A549 treated with dexamethasone at 1 μM for 4 hours (cell line): ENCODE data around the gene LGALS8. TPM values are rescaled to one million over a fixed set of nuclear protein-coding genes. Genes with fewer than 3 reads are reported as not detected.

Experiments
- total RNA-seq: library from RNA; stranded (reverse); fragments of 200-300 nt; extraction: Qiagen RNA extraction; gene quantifications from 5 replicates; pipeline ENCODE4 v1.2.3, GENCODE V29; 2022

LGALS8 gene
- total RNA-seq, result 28.6 to 36.8 TPM (median 34.1 TPM) in 5 replicates

DNA sequence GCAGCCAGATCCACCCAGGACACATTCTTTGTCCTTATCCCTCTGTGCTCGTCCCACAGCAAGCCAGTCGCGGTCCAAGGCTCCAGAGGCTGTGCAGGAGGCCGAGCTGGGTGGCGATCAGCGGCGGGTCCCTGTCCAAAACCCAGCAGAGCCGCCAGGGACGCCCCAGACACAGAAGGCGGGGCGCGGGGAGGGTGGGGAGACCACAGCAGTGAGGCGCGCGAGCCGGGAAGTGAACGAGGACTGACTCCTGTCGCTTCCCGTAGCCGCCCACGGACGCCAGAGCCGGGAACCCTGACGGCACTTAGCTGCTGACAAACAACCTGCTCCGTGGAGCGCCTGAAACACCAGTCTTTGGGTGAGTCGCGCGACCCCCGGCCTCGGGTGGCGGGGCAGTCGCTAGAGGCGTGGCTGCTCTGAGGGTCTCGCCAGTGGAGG is at the start of gene LGALS8:
TSS of gene LGALS8 (plus strand) at position 279 of the 438 bp plus-strand sequence. CDS start 2,089 bp downstream, outside the sequence.

Other genes with a start within 250 kb of the LGALS8 start
- gene ERO1B, start 242.0 kb upstream of the LGALS8 start, total RNA-seq, result 2.7 to 3.1 TPM (median 2.9 TPM) in 5 replicates
- gene EDARADD, start 129.7 kb upstream of the LGALS8 start, total RNA-seq, result 3.1 to 4.0 TPM (median 3.7 TPM) in 5 replicates
- gene HEATR1, start 80.5 kb downstream of the LGALS8 start, total RNA-seq, result 20.0 to 32.2 TPM (median 28.5 TPM) in 5 replicates
- gene ACTN2, start 162.5 kb downstream of the LGALS8 start, total RNA-seq, result 0.06 TPM in 1 of 5 replicates, not detected in the others